ENCODE data around the gene ZMAT2. TPM values are rescaled to one million over a fixed set of nuclear protein-coding genes. Genes with fewer than 3 reads are reported as not detected.
A peak's percentile ranks its signal among the peaks of the same experiment; 100 is the strongest.

ZMAT2 gene
- total and polyA plus RNA-seq, 2 donors from 2014 or later, result 51.4 to 122 TPM

DNA sequence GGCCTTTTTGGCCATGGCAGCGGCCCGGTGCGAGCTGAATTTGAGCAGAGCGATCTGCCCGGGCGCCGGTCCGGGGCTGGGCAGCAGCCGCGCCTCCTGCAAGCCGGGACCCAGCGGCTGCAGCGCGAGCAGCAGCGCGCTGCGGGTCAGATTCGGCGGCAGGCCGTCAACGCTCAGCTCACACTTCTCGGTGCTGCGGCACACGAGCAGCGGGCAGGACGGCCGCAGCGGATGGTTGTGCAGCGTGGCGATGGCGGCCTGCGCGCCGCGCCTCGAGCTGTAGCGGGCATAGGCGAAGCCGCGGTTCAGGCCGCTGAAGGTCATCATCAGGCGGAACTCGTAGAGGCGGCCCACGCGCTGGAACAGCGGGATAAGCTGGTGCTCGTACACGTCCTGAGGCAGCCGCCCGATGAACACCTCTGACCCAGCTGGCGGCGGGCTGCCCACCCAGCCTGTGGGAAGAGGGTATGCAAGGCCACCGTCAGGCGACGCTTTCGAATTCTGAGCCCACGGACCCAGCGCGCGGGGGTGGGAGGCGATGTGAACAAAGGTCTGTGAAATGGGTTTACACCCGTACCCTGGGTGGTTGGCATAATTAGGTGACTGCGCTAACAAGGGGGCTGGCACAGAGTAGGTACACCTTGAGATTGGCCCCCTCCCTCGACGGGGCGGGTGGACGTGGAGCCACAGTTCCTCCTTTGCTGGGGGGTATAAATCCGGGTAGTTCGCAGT is 27.6 kb upstream of the ZMAT2 start:
- H3K9me3 ChIP-seq (ENCODE audit: control insufficient read depth in 2 of 3, insufficient read depth in 1 of 3, low read length in 3 of 3), result no peaks in the 10 kb centered on the region
- H3K27me3 ChIP-seq (ENCODE audit: control insufficient read depth, insufficient read depth, low read length), result no peaks in the 10 kb centered on the region
- no peak for FAIRE-seq
- peak in 4 of 5 donors; percentile 14 to 79 (median 16) for DNase-seq
- H3K9ac ChIP-seq (ENCODE audit: low read length in 3 of 3), result no peak overlapping the region
- no peak overlapping the region for H3K27ac ChIP-seq (ENCODE audit: low read depth in 2 of 2, low read length in 2 of 2)
- intact Hi-C loops (cut with DNase I), result no loop called here
- no peak overlapping the region for H3K4me3 ChIP-seq (ENCODE audit: low read length in 3 of 3)
- H3K4me1 ChIP-seq (ENCODE audit: control insufficient read depth in 2 of 3, insufficient read depth in 2 of 3, low read depth in 1 of 3, low read length in 3 of 3), result no peaks in the 10 kb centered on the region
- peaks cover 7 to 48% (median 42%) of the 10 kb centered on the region in 3 donors for H3K36me3 ChIP-seq (ENCODE audit: control insufficient read depth in 2 of 3, insufficient read depth in 3 of 3, low read length in 3 of 3)
- TF ChIP-seq, protein P1, sequence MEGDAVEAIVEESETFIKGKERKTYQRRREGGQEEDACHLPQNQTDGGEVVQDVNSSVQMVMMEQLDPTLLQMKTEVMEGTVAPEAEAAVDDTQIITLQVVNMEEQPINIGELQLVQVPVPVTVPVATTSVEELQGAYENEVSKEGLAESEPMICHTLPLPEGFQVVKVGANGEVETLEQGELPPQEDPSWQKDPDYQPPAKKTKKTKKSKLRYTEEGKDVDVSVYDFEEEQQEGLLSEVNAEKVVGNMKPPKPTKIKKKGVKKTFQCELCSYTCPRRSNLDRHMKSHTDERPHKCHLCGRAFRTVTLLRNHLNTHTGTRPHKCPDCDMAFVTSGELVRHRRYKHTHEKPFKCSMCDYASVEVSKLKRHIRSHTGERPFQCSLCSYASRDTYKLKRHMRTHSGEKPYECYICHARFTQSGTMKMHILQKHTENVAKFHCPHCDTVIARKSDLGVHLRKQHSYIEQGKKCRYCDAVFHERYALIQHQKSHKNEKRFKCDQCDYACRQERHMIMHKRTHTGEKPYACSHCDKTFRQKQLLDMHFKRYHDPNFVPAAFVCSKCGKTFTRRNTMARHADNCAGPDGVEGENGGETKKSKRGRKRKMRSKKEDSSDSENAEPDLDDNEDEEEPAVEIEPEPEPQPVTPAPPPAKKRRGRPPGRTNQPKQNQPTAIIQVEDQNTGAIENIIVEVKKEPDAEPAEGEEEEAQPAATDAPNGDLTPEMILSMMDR (IDR thresholded peaks at IDR 0.05; ENCODE audit: borderline replicate concordance, extremely low read depth, insufficient read depth), result no peak

DNA sequence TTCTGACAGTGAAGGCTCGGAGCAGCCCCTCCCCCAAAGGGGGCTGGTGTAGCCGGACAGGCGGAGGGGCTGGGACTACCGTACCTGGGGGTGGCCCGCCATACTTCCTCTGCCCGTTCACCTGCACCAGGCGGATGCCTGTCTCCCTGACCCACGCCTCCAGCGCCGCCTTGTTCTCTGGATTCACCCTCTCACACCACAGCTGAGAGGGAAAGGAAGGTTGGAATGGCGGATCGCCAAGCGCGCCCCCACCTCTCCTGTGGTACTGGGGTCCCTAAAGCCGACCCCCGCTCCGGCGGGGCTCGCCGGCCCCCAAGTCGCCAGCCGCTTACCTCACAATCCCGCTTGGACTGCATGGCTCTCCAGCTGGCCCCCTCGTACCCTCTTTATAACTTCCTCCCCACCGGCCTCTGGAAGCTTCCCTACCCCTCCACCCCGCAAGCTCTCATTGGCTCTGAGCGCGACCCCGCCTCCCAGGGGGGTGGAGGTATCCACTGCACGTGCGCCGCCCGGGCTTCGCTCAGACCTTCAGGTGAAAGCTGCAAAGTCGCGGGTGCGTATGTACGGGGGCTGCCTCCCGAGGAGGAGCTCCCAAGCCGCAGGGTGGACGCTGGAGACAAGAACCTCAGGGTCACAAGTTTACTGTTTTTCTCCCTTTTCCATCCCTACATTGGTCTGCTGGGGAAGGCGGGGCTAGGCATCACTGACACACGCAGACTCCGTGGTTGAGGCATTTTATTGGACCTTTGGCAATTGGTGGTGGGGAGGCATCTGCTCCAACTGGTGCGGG is 26.9 kb upstream of the ZMAT2 start, which contains the start of gene DND1:
Gene DND1 (minus strand): TSS at position 390 of the 790 bp plus-strand sequence. CDS start 34 bp downstream, at position 356.
- no peaks in the 10 kb centered on the region for H3K4me1 ChIP-seq (ENCODE audit: control insufficient read depth in 2 of 3, insufficient read depth in 2 of 3, low read depth in 1 of 3, low read length in 3 of 3)
- TF ChIP-seq, protein P1 (IDR thresholded peaks at IDR 0.05; ENCODE audit: borderline replicate concordance, extremely low read depth, insufficient read depth), result no peak
- DNase-seq, result peak in 1 of 5 donors; percentile 73
- H3K9me3 ChIP-seq (ENCODE audit: control insufficient read depth in 2 of 3, insufficient read depth in 1 of 3, low read length in 3 of 3), result no peaks in the 10 kb centered on the region
- no peak within 1 kb of the TSS for H3K27ac ChIP-seq (ENCODE audit: low read depth in 2 of 2, low read length in 2 of 2)
- no peak for FAIRE-seq
- H3K27me3 ChIP-seq (ENCODE audit: control insufficient read depth, insufficient read depth, low read length), result no peaks in the 10 kb centered on the region
- H3K9ac ChIP-seq (ENCODE audit: low read length in 3 of 3), result no peak within 1 kb of the TSS
- peaks cover 7 to 45% (median 39%) of the 10 kb centered on the region in 3 donors for H3K36me3 ChIP-seq (ENCODE audit: control insufficient read depth in 2 of 3, insufficient read depth in 3 of 3, low read length in 3 of 3)
- intact Hi-C loops (cut with DNase I), result no loop called here
- H3K4me3 ChIP-seq (ENCODE audit: low read length in 3 of 3), result no peak within 1 kb of the TSS

DNA sequence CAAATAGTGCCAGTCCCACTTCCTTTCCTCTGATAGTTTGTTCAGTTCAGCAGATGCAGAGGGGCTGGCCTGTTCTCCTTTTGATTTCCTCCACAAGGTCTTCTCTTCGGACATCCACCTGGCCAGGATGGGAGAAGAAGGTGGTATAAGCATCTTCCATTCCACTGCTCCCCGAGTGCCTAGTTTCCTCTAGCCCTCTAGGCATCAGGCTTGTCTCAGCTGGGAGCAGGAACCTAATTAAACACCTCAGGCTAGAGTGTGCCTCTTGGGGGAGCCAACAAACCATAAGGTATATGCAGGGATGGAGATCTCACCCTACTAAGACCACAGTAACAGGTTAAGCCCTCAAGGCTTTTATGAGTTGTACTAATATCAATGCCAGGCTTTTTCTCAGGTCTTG is 26.0 kb upstream of the ZMAT2 start:
- no peaks in the 10 kb centered on the region for H3K27me3 ChIP-seq (ENCODE audit: control insufficient read depth, insufficient read depth, low read length)
- H3K36me3 ChIP-seq (ENCODE audit: control insufficient read depth in 2 of 3, insufficient read depth in 3 of 3, low read length in 3 of 3), result peaks cover 7 to 43% (median 32%) of the 10 kb centered on the region in 3 donors
- no peak overlapping the region for H3K27ac ChIP-seq (ENCODE audit: low read depth in 2 of 2, low read length in 2 of 2)
- FAIRE-seq, result no peak
- no peak overlapping the region for H3K9ac ChIP-seq (ENCODE audit: low read length in 3 of 3)
- H3K4me1 ChIP-seq (ENCODE audit: control insufficient read depth in 2 of 3, insufficient read depth in 2 of 3, low read depth in 1 of 3, low read length in 3 of 3), result no peaks in the 10 kb centered on the region
- no peaks in the 10 kb centered on the region for H3K9me3 ChIP-seq (ENCODE audit: control insufficient read depth in 2 of 3, insufficient read depth in 1 of 3, low read length in 3 of 3)
- TF ChIP-seq, protein P1 (IDR thresholded peaks at IDR 0.05; ENCODE audit: borderline replicate concordance, extremely low read depth, insufficient read depth), result no peak
- intact Hi-C loops (cut with DNase I), result no loop called here
- no peak for DNase-seq
- no peak overlapping the region for H3K4me3 ChIP-seq (ENCODE audit: low read length in 3 of 3)

All from kidney (tissue), 14 donors.